Kidney (tissue), 14 donors: ENCODE results near the gene GUCY1B1. TPM values are rescaled to one million over a fixed set of nuclear protein-coding genes. Genes with fewer than 3 reads are reported as not detected.

Experiments
- DNase-seq, 5 donors: peaks; one replicate each; pipeline ENCODE4 v3.0.0-alpha.2; 2013 to 2020
- FAIRE-seq: peaks from 2 replicates; lab custom pipeline; 2012; peaks lifted over from hg19 to GRCh38; lab: Jason Lieb, UNC
- H3K27ac ChIP-seq, 2 donors: one replicate each; pipeline ENCODE4 v1.7.0; 2013; ENCODE audit warnings: low read depth in 2 of 2, low read length in 2 of 2, inconsistent platforms in 1 of 2
- H3K27me3 ChIP-seq: one replicate; pipeline ENCODE4 v1.7.1; 2013; ENCODE audit warnings: low read length, inconsistent platforms; ENCODE audit not compliant: control insufficient read depth, insufficient read depth
- H3K36me3 ChIP-seq, 3 donors: one replicate each; pipeline versions ENCODE4 v1.7.0 to v1.7.1; 2013; ENCODE audit warnings: low read length in 3 of 3, control low read depth in 1 of 3, inconsistent platforms in 1 of 3; ENCODE audit not compliant: insufficient read depth in 3 of 3, control insufficient read depth in 2 of 3
- H3K4me1 ChIP-seq, 3 donors: one replicate each; pipeline versions ENCODE4 v1.7.0 to v1.7.1; 2013; ENCODE audit warnings: low read length in 3 of 3, inconsistent platforms in 1 of 3, low read depth in 1 of 3; ENCODE audit not compliant: control insufficient read depth in 2 of 3, insufficient read depth in 2 of 3
- H3K4me3 ChIP-seq, 3 donors: one replicate each; pipeline versions ENCODE4 v1.7.0 to v1.8.1; 2013; ENCODE audit warnings: low read length in 3 of 3, control low read depth in 1 of 3, inconsistent platforms in 1 of 3
- H3K9ac ChIP-seq, 3 donors: one replicate each; pipeline versions ENCODE4 v1.7.0 to v1.7.1; 2013; ENCODE audit warnings: low read length in 3 of 3, control low read depth in 1 of 3, inconsistent platforms in 1 of 3
- H3K9me3 ChIP-seq, 3 donors: one replicate each; pipeline versions ENCODE4 v1.7.0 to v1.7.1; 2013; ENCODE audit warnings: low read length in 3 of 3, control low read depth in 1 of 3, inconsistent platforms in 1 of 3; ENCODE audit not compliant: control insufficient read depth in 2 of 3, insufficient read depth in 1 of 3
- intact Hi-C: fragments of 100-400 bp; cut with DNase I; formaldehyde crosslinking; loops from one replicate; pipeline ENCODE4 v1.11.1; 2022
- polyA plus RNA-seq: library from polyadenylated mRNA; stranded (reverse); fragments of 350-450 nt; fragmentation: Illumina TruSeq; extraction: RNeasy Lipid Tissue Mini Kit (QIAGEN cat#74804); gene quantifications from one replicate; pipeline ENCODE4 v1.2.3, GENCODE V29; 2014; ENCODE audit warnings: low read depth, low replicate concordance; ENCODE audit not compliant: insufficient read depth
- total RNA-seq: library from RNA; stranded (reverse); fragmentation: NEBNext Ultra II Directional; extraction: Animal tissue kit (Norgen Biotek cat#: 25700); gene quantifications from one replicate; pipeline ENCODE4 v1.2.1, GENCODE V29; 2021
- TF ChIP-seq, protein P1 (sequence below): IDR thresholded peaks from 3 replicates; pipeline ENCODE4 v1.5.1; 2012; ENCODE audit warnings: mild to moderate bottlenecking, moderate library complexity, borderline replicate concordance; ENCODE audit not compliant: insufficient read depth; ENCODE audit errors: extremely low read depth
- donor health status: control.
- donor health status: control.
- donor health status: control.
- donor health status: control.
- donor health status: control.
- donor health status: DM: yes; HTN: yes; CAD: no.
- donor health status: Normal renal cell carcinoma (clear cell type).

Gene GUCY1B1
- total and polyA plus RNA-seq, 2 donors from 2014 or later = 13.2 to 24.7 TPM

DNA sequence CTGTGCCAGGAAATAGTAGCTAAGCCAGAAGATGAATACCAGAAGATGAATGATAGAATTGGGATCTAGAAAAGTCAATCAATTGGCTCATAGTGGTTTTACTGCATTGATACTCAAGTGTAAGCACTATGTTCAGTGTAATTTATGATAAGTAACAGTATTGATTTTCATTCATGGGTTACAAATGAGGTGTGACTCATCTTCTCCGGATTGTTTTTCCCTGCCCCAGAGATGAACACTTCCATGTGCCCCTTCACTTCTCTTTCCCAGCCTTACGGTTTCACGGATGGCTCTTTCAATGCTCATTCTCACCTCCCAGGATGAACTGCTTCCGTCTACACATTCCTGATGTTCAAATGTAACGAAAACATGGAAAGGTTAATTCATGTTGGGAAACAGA, 9.8 kb upstream of the GUCY1B1 start:
- no peaks in the 10 kb centered on the region for H3K27me3 ChIP-seq
- peaks cover 0 to 18% (median 11%) of the 10 kb centered on the region in 3 donors for H3K4me1 ChIP-seq
- H3K27ac ChIP-seq = no peak overlapping the region
- no peak for FAIRE-seq
- no peak for DNase-seq
- no peaks in the 10 kb centered on the region for H3K9me3 ChIP-seq
- intact Hi-C loops = no loop called here
- H3K4me3 ChIP-seq = no peak overlapping the region
- H3K36me3 ChIP-seq = no peaks in the 10 kb centered on the region
- H3K9ac ChIP-seq = no peak overlapping the region
- TF ChIP-seq, protein P1, sequence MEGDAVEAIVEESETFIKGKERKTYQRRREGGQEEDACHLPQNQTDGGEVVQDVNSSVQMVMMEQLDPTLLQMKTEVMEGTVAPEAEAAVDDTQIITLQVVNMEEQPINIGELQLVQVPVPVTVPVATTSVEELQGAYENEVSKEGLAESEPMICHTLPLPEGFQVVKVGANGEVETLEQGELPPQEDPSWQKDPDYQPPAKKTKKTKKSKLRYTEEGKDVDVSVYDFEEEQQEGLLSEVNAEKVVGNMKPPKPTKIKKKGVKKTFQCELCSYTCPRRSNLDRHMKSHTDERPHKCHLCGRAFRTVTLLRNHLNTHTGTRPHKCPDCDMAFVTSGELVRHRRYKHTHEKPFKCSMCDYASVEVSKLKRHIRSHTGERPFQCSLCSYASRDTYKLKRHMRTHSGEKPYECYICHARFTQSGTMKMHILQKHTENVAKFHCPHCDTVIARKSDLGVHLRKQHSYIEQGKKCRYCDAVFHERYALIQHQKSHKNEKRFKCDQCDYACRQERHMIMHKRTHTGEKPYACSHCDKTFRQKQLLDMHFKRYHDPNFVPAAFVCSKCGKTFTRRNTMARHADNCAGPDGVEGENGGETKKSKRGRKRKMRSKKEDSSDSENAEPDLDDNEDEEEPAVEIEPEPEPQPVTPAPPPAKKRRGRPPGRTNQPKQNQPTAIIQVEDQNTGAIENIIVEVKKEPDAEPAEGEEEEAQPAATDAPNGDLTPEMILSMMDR = no peak

- H3K4me1 ChIP-seq = peaks cover 0 to 5% (median 3%) of the 10 kb centered on the region in 3 donors
- FAIRE-seq (no peak), DNase-seq (no peak)
- H3K27me3 ChIP-seq = no peaks in the 10 kb centered on the region
- TF ChIP-seq, protein P1 = no peak
- intact Hi-C loops = no loop called here
- H3K4me3 ChIP-seq = no peak overlapping the region
- no peak overlapping the region for H3K9ac ChIP-seq
- no peak overlapping the region for H3K27ac ChIP-seq
- no peaks in the 10 kb centered on the region for H3K9me3 ChIP-seq
- no peaks in the 10 kb centered on the region for H3K36me3 ChIP-seq
Observed at GRCh38 chr4:155751569-155751968, 7.3 kb upstream of the GUCY1B1 start.

DNA sequence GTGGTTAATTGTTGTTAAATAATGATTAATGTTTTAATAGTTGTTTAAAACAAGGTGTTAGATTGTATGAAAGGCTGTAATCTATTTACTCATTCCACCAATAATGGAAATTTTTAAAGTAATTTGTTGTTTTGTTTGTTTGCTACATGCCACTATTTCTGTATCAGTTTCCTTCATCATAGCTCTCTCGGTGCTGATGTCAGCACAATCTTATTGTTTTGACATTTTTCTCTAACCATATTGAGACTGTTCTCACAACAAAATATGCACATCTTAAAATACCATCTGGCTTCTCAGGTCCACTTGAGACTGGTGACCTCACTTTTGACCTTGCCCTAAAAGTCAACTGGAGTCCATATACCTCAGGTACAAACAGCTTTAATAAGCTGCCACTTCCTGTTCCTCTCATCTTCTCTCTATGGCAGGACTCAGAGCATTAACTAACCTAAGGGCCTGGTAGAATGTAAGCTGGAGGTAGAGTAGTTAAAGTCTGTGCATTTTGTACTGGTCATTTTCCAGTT, 1.0 kb upstream of the GUCY1B1 start:
- intact Hi-C loops = no loop called here
- Histone ChIP-seq H3K36me3 (no peaks in the 10 kb centered on the region), H3K9ac (no peak overlapping the region), H3K9me3 (no peaks in the 10 kb centered on the region), H3K27ac (no peak overlapping the region), H3K4me1 (peaks cover 2 to 3% (median 2%) of the 10 kb centered on the region in 3 donors), H3K27me3 (no peaks in the 10 kb centered on the region), H3K4me3 (no peak overlapping the region)
- TF ChIP-seq, protein P1 = no peak
- no peak for DNase-seq
- FAIRE-seq = no peak
